CD4-positive, alpha-beta T cell treated with Interleukin-12 subunit alpha and Interleukin-12 subunit beta, for 1 hour (primary cell): ENCODE results near the gene LENG8.

Source experiments
- DNase-seq: peaks from one replicate; pipeline ENCODE4 v3.0.0-alpha.2; 2020

Gene LENG8

DNA sequence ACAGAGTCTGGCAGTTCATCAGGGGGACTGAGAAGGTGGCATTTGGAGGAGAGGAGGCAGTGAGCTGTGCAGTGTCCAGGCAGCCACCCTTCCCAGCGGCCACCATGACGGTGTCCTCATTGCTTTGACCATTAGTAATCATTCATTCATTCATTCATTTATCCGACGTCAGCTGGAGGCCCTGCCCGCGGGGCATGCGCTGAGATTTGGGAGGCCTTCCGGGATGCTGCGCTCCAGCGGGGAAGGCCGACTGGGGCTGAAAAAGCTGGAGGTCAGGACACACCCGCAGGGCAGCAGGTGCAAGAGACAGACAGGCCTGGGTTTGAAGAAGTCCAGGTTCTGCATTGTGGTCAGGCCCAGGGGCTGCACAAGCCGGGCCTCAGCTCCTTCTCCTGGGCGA lies 24.8 kb upstream of the LENG8 start:
- DNase-seq, result no peak

DNA sequence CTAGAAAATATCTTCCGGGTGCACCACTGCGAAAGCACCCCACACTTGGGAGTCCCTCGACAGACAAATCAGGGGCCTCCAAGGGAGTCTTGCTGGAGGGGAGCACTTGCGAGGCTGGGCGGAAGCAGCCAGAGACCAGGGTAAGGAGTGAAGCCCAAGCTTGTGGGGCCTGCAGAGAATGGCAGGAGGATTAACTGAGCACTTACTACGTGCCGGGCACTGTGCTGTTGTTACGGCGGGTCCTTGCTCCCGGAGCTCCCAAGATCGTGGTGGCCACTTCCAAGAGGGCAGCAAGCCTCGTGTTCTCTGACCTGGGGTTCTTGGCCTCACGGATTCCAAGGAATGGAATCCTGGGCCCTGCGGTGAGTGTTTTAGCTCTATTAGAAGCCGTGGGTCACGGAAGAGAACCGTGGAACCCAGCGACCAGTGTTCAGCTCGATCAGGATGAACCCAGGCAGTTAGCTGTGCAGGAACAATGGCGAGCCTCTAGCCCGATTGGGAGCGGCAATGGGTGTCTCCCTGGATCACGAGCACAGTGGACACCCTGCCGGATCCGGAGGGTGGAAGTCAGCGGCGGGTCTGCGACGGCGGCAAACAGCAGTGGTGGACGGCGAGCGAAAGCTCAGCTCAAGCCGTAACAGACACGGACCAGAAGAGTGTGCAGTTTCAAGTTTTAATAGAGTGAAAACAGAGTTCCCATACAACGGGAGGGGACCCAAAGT lies 24.2 kb upstream of the LENG8 start:
- no peak for DNase-seq

DNA sequence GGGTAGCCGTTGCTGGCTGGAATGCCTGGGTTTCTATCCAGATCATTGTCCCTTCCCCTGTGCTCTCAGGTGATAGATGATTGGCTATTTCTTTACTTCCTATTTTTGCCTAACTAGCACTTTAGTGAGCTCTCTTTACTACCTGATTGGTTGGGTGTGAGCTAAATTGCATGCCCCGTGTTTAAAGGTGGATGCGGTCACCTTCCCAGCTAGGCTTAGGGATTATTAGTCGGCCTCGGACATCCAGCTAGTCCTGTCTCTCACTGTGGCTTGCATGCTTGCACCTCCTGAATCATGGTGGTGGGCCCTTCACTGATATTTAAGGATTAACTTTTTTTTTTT lies 23.6 kb upstream of the LENG8 start:
- DNase-seq, result no peak

DNA sequence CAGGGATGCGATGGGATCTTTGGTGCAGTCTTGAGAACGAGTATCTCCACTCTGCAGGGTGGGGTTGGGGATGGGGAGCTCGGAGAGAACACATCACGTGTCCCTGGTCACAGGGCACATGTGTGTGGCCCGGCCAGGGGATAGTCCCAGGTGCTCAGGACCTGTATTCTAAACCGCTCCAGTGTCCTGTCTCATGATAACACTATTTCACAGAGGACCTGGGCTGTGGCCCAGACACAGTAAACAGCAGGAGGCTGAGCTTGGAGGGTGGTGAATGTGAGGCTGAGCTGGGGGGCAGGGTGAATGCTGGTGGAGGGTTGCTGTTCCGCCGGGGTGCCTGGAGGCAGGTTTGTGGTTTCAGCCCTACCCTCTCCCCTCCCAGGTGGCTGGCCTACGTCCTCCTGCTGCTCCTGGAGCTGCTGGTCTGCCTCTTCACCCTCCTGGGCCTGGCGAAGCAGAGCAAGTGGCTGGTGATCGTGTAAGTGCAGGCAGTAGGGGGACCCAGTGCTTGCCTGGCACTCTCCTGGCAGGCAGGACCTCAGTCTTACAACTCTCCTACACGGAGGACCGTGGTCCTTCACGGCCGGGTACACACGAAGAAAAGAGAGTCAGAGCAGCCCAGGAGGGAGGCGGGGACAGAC lies 22.6 kb upstream of the LENG8 start:
- no peak for DNase-seq

DNA sequence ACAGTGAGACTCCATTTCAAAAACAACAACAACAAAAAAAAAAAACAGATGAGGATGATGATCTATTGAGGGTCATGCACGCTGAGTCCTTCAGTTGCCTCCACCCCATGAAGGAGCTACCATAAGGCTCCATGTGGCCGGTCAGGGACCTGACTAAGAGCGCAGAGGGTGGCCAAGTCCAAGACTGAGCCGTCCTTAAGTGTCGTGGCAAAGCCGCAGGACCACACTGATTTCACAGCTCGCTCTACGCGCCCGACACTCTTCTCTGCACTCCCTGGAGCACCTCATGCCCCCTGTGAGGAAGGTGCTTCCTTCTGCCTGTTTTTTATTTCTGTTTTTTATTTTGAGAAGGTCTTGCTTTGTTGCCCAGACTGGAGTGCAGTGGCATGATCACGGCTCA lies 21.4 kb upstream of the LENG8 start:
- DNase-seq, result no peak

DNA sequence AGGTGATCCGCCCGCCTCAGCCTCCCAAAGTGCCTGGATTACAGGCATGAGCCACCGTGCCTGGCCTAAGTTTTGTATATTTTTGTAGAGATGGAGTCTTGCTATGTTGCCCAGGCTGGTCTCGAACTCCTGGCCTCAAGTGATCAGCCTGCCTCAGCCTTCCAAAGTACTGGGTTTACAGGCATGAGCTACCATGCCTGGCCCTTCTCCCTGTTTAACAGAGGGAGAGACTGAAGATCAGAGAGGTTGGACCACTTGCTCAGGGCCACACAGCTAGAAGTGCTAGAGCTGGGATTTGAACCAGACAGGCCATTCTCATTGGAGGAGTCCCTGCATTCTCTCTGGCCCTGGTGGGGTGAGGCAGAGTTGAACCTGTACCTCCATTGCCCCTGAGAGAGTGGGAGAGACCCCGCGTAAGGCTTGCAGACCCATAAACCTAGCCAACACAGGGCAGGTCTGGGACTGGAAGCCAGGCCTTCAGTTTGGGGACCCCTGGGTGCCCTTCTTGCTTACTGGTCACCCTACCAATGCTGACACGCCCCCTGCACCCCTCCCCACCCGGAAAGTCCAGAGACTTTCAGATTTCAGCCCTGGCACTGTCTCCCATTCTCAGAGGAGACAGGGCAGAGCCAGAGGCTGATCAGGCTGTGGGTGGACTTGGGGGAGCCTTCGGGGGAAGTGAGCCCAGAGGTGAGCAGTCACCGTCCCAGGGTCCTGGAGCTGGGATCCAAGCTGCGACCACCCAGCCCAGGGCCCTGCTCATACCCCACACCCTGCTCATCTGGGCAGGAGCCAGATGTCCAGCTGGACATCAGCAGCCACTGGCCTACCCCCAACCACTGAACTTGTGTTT lies 20.4 kb upstream of the LENG8 start:
- DNase-seq, result no peak

DNA sequence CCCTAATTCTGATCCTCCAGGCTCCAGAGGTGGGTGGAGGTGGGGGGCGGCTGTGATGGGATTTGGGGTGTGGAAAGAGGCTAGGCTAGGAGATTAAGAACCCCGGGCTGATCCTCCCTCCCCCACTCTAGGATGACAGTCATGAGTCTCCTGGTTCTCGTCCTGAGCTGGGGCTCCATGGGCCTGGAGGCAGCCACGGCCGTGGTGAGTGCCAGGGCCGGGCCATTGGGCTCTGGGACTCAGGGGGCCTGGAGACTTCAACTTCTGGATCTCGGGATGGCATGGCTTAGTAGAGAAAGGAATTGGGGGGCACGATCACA lies 19.9 kb upstream of the LENG8 start:
- no peak for DNase-seq

DNA sequence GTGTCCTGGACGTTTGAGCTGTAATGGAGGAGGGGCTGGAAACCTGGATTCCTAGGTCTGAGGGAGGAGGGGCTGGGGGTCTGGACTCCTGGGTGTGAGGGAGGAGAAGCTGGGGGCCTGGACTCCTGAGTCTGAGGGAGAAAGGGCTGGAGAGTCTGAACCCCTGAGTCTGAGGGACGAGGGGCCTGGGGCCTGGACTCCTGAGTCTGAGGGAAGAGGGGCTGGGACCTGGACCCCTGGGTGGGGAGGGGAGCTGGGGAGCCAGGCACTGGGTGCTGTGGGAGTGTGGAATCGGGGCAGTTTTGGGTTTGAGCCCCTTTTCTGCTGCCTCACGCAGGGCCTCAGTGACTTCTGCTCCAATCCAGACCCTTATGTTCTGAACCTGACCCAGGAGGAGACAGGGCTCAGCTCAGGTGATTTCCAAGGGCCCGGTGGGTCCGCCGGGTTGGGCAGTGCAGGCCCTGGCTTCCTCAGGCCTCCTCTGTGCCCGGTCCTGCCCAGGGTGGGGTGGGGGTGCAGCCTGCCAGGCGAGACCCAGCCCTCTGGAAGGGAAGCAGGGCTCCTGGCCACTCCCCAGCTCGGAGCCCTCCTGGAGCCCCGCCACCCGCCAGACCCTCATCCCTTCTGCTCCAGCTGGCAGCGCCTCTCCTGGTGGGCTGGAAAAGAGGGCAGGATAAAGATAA lies 19.3 kb upstream of the LENG8 start:
- no peak for DNase-seq

DNA sequence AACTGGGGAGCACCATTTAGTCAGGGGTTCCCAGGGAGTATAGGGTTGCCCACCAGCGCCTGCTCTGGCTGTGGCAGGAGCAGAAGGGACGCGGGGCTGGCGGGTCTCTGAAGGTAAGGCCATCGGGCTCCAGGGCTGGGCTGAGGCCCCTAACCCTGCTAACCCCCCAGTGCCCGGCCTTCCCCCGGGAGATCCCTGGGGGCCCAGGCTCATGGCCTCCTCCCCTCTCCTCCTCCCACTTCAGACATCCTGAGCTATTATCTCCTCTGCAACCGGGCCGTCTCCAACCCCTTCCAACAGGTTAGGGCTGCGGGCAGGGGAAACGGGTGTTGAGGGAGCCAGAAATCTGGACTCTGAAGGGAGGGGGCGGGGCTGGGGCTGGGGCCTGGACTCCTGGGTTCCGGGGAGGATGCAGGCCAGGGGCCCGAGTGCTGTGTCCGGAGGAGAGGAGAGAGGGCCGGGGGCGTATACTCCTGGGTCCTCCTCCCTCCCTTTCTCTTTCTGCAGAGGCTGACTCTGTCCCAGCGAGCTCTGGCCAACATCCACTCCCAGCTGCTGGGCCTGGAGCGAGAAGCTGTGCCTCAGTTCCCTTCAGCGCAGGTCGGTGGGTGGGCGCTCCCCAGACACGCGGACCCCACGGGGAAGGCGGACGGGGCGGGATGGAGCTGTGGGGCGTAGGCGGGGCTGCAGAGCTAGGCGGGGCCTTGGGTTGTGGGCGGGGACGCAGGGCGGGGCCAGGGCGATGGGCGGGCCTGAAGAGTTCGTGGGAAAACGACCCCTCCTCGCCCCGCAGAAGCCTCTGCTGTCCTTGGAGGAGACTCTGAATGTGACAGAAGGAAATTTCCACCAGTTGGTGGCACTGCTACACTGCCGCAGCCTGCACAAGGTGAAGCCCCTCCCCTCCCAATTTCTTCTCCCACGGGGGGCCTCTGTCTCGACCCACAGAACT lies 18.4 kb upstream of the LENG8 start:
- DNase-seq, result peak; percentile 48

DNA sequence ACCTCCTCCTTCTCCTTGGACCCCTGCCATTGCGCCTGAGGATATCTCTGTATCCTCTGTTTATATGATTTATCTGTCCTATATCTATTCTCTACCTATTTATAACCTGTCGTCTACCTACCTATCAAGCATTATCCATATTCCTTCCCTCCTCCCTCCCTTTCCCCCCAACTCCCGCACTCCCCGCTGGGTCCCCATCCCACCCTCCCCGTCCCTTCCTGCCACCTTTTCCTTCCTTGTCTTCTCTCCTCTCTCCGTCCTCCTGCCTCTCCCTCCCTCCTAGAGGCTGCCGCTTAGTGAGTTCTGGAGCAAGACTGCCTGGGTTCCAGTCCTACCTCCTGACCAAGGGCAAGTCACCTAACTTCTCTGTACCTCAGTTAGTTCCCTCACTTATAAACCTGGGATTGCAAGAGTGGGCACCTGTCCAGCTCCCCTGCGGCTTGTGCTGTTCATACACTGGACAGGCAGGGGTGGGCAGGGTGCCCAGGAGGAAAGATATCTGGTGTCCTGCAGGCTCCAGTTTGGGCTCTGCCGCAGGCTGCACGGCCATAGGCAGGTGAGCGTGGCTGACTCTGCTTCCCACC lies 17.7 kb upstream of the LENG8 start:
- DNase-seq, result no peak

DNA sequence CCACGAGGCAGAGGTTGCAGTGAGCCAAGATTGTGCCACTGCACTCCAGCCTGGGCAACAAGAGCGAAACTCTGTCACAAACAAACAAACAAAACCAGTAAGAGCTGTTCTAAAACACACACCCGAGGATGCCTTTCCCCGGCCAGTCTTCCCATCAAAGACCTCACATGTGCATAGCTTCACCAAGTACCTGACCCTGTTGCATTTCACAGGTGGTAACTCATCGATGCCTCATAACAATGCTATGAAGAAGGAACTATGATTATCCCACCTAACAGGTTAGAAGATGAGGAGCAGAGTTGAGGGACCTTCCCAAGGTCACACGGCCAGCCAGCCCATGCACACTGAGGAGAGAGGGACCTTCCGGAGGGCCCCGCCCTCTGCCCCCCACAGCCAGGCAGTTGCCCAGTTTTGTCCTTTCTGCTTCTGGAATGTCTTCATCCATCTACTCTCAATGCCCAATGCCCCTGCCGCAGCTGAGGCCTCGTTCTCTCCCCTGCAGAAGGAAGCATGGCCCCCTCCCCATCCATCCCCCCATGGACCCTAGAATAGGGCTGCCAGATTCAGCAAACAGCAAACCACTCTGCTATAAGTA lies 16.8 kb upstream of the LENG8 start:
- no peak for DNase-seq

DNA sequence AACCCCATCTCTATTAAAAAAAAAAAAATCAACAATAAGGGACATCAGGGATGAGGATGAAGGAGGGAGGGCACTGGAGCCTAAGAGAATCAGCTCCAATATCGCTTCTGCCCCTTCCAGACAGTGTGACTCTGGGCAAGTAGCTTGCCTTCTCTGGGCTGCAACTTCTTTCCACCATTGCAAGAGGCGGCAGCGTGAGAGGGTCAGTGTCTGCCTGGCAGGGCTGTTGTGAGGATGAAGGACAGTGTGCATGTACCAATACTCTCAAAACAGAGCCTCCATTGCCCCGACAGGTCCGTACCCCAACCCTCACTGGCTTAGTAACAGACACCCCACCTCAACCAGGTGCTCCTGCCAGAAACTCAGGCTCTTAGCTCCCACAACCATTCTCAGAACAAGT lies 15.3 kb upstream of the LENG8 start:
- no peak for DNase-seq

DNA sequence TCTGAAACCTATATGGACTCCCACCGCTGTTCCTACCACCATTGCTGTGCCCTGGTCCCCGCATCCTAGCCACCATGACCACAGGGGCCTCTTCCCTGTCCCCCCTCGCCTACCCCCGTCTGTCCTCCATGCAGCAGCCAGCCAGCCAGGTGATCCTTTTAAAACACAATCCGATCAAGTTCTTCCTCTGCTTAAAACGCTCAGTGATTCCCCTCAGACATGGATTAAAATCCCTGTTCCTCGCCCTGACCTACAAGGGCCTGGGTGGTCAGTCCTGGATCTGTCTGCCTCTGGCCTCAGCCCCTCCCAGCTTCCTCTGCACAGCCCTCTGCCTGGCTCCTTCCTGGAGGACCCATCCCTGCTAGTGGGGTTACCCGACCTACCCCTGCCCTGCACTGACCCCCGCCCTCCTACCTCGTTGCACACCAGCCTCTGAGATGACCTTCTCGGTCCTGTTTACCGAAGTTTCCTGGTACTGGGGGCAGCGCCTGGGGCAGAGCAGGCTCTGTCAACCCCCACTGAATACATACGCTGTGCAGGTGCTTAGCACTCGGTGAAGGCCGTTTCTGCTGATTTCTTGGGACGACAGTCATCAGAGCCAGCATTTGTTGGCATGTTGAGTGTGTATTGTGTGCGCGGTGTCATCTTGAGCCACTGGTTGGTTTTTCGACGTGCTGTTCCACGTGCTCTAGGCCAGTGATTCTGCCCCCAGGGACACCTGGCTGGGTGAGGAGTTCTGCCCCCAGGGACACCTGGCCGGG lies 14.7 kb upstream of the LENG8 start:
- DNase-seq, result no peak

DNA sequence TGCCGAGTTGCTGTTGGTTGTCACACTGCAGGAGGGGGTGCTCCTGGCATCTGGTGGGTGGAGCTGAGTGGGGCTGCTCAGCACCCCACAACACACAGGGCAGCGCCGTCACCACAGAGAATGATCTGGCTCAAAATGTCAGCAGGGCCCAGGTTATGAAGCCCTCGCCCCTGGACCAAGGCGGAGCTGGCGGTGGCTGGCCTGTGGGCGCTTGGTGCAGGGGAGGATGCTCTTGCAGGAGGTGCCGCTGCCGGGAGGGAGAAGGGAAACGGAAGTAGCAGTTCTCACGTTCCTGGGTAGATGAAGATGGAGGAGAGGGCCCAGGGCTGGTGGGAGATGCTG lies 14.2 kb upstream of the LENG8 start:
- no peak for DNase-seq

DNA sequence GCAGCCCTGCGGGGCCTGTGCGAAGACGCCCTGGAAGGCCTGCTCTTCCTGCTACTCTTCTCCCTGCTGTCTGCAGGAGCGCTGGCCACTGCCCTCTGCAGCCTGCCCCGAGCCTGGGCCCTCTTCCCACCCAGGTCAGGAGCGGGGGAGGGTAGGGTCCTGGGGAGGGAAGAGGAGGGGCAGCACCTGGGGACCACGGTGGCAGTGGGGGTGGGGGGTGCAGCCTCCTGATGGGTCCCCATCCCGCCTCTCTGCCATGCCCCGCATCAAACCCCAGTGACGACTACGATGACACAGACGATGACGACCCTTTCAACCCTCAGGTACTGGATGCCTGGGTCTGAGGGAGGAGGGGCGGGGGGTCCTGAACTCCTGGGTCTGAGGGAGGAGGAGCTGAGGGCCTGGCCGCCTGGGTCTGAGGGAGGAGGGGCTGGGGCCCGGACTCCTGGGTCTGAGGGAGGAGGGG lies 13.4 kb upstream of the LENG8 start:
- DNase-seq, result no peak

DNA sequence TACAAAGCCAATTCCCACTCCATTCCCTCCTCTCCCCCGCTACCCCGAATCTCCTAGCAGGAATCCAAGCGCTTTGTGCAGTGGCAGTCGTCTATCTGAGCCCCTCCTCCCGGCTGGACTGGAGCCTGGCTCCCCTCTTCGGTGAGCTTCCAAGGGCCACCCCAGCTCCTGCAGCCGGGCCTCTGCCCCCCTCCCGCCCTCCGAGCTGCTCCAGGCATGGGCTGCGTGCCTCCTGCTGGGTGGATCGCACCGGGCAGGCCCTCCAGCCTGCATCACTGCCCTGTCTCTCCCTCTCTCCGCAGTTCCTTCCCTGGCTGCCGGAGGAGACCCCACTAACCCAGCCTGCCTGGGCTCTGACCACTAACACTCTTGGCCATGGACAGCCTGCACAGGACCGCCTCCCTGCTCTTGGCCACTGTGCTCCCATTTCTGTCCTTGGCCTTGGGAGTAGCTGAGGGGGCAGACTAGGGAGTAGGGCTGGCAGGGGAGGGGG lies 12.9 kb upstream of the LENG8 start:
- no peak for DNase-seq

DNA sequence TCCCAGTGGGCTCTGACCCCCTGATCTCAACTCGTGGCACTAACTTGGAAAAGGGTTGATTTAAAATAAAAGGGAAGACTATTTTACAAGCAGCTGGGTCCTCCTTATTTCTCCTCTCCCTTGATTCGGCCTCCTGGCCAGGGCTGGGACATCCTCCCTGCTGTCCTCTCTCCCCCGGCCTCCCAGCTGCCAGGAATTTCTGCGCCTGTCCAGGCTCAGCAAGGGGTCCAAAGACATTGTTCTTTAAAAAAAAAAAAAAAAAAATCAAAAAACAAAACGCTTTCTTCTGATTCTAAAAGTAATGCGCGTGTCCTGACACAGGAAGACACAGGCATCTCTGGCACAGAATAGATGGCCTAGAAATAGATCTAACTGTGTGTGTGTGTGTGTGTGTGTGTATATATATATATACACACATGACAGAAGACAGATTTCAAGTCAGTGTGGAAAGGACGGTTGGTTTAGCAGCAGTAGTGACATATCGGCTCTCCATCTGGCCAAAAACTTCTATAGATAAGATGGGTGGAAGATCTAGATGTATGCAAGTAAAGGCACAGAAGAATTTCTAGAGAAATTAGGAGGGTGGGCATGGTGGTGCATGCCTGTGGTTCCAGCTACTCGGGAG lies 12.3 kb upstream of the LENG8 start:
- no peak for DNase-seq

DNA sequence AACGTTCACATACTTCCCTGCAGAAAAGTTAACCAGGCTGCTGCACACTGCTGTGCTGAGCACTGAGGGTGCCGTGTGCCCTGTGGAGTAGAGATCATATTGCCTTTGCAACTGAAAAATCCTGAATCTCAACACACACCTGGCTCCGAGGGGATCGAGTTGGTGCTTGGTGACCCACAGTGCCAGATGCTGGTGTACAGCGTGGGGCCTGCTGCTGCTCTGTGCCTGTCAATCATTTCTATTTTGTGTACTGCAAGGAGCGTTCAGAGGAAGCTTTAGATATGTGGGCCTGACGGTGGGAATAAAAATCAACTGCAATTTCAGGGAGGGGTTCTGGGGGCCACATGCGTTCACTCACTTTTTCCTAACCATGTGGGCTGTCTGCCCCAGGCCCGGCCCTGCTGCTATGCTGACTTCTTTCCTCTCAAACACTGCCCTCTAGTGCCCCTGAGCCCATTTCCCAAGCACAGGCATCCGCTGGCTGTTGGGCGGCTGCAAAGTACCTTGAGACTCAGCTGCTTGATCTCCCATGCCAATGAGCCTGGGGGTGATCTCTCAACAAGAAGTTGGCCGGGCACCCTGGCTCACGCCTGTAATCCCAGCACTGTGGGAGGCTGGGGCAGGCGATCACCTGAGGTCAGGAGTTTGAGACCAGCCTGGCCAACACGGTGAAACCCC lies 9.7 kb upstream of the LENG8 start:
- no peak for DNase-seq

DNA sequence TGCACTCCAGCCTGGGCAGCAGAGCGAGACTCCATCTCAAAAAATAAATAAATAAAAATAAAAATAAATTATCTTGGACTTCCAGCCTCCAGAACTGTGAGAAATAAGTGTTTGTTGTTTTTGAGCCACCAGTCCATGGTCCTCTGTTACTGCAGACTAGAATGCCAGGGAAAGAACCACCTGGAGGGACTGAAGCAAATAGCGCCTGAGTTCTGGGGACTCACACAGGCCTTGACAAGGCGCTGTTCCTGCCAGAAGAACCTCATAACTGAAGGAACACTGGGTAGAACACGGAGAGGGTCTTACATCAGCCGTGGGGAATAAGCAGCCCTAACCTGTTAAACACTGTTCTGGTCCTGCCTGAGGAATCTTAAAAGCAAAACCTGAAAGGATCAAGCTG lies 8.4 kb upstream of the LENG8 start:
- DNase-seq, result no peak

DNA sequence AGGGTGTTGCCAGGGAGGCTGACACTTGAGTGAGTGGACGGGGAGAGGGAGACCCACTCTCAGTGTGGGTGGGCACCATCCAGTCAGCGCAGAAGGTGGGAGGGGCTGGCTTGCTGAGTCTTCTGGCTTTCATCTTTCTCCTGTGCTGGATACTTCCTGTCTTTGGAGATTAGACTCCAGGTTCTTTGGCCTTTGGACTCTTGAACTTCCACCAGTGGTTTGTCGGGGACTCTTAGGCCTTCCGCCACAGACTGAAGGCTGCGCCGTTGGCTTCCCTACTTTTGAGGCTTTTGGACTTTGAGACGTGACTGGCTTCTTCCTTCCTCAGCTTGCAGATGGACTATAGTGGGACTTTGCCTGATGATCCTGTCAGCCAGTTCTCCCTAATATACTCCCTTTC lies 4.3 kb upstream of the LENG8 start:
- DNase-seq, result no peak
